Activated CD4-positive, alpha-beta memory T cell treated with anti-CD3 and anti-CD28 coated beads, Interleukin-2, amount 10 ng/mL, durations not matched to agents 7 days and 5 days (primary cell): ENCODE results near the gene BMP8B. TPM values are rescaled to one million over a fixed set of nuclear protein-coding genes. Genes with fewer than 3 reads are reported as not detected.

Experiments
- CTCF ChIA-PET: fragments of 350-600 bp; sonication (Branson Sonifier 250); formaldehyde crosslinking; loops from one replicate; lab custom pipeline; 2021; ENCODE audit warnings: antibody characterized with exemption, inconsistent platforms; lab: Charles Lee
- POLR2A ChIA-PET: fragments of 350-600 bp; sonication (Branson Sonifier 250); formaldehyde crosslinking; loops from one replicate; lab custom pipeline; 2021; ENCODE audit warnings: antibody characterized with exemption; lab: Charles Lee
- DNase-seq: peaks from one replicate; pipeline ENCODE4 v3.0.0-alpha.2; 2020
- H3K27ac Mint-ChIP-seq: one replicate; pipeline ENCODE4 v1.8.0; 2021; ENCODE audit warnings: mild to moderate bottlenecking, mixed read lengths
- H3K27me3 Mint-ChIP-seq: one replicate; pipeline ENCODE4 v1.8.0; 2021; ENCODE audit warnings: mixed read lengths
- H3K36me3 Mint-ChIP-seq: one replicate; pipeline ENCODE4 v1.8.0; 2021; ENCODE audit warnings: low read depth, mixed read lengths
- H3K4me1 Mint-ChIP-seq: one replicate; pipeline ENCODE4 v1.8.0; 2021; ENCODE audit warnings: mixed read lengths
- H3K4me3 Mint-ChIP-seq: one replicate; pipeline ENCODE4 v1.8.0; 2021; ENCODE audit warnings: mild to moderate bottlenecking, mixed read lengths
- H3K9me3 Mint-ChIP-seq: one replicate; pipeline ENCODE4 v1.8.0; 2021; ENCODE audit warnings: mixed read lengths
- total RNA-seq, 2 experiments: library from RNA; stranded (reverse); gene quantifications; one replicate each; pipeline ENCODE4 v1.2.3, GENCODE V29; 2021

BMP8B gene
- total RNA-seq, 2 experiments from 2014 or later = 0.60 to 0.65 TPM

GRCh38 chr1:39717809-39718208 is 70.9 kb downstream of the BMP8B start:
- no peak overlapping the region for H3K27ac Mint-ChIP-seq
- DNase-seq = no peak
- peaks cover 43% of the 10 kb centered on the region for H3K27me3 Mint-ChIP-seq
- H3K4me1 Mint-ChIP-seq = no peaks in the 10 kb centered on the region
- CTCF ChIA-PET = interaction anchor here (1.0 kb wide), 1 partner anchor 111 kb away, joined by 7 read pairs; no protein-coding TSS in a partner anchor
- POLR2A ChIA-PET = no interaction called here
- H3K9me3 Mint-ChIP-seq = no peaks in the 10 kb centered on the region
- H3K36me3 Mint-ChIP-seq = no peaks in the 10 kb centered on the region
- no peak overlapping the region for H3K4me3 Mint-ChIP-seq

GRCh38 chr1:39713557-39713956 is 75.1 kb downstream of the BMP8B start:
- H3K4me1 Mint-ChIP-seq = no peaks in the 10 kb centered on the region
- no peaks in the 10 kb centered on the region for H3K9me3 Mint-ChIP-seq
- H3K27ac Mint-ChIP-seq = no peak overlapping the region
- peaks cover 36% of the 10 kb centered on the region for H3K27me3 Mint-ChIP-seq
- H3K36me3 Mint-ChIP-seq = no peaks in the 10 kb centered on the region
- POLR2A ChIA-PET = no interaction called here
- CTCF ChIA-PET = interaction anchor here (1.4 to 2.0 kb wide), 2 partner anchors 40 to 107 kb away, joined by 5 to 6 read pairs; no protein-coding TSS in a partner anchor
- no peak overlapping the region for H3K4me3 Mint-ChIP-seq
- no peak for DNase-seq

- no peak for DNase-seq
- no peaks in the 10 kb centered on the region for H3K36me3 Mint-ChIP-seq
- no peak overlapping the region for H3K27ac Mint-ChIP-seq
- H3K4me1 Mint-ChIP-seq = no peaks in the 10 kb centered on the region
- ChIA-PET POLR2A (no interaction called here), CTCF (interaction anchor here (0.6 to 2.0 kb wide), 4 partner anchors 38 to 105 kb away, joined by 3 to 6 read pairs (median 4); no protein-coding TSS in a partner anchor)
- peaks cover 28% of the 10 kb centered on the region for H3K27me3 Mint-ChIP-seq
- no peaks in the 10 kb centered on the region for H3K9me3 Mint-ChIP-seq
- H3K4me3 Mint-ChIP-seq = no peak overlapping the region
These were observed 76.7 kb downstream of the BMP8B start for GRCh38 chr1:39711966-39712340.

- Mint-ChIP-seq H3K4me1 (no peaks in the 10 kb centered on the region), H3K9me3 (no peaks in the 10 kb centered on the region), H3K36me3 (no peaks in the 10 kb centered on the region), H3K27me3 (peaks cover 22% of the 10 kb centered on the region), H3K4me3 (no peak overlapping the region), H3K27ac (no peak overlapping the region)
- DNase-seq = no peak
- CTCF ChIA-PET = interaction anchor here (0.6 to 1.8 kb wide), 2 partner anchors 53 to 86 kb away, joined by 3 to 4 read pairs; no protein-coding TSS in a partner anchor
- POLR2A ChIA-PET = no interaction called here
These were observed 77.3 kb downstream of the BMP8B start for GRCh38 chr1:39711104-39711965.

- no peak for DNase-seq
- H3K4me1 Mint-ChIP-seq = no peaks in the 10 kb centered on the region
- no peak overlapping the region for H3K27ac Mint-ChIP-seq
- peaks cover 11% of the 10 kb centered on the region for H3K27me3 Mint-ChIP-seq
- H3K4me3 Mint-ChIP-seq = no peak overlapping the region
- ChIA-PET CTCF (interaction anchor here (1.0 kb wide), 1 partner anchor 50 kb away, joined by 3 read pairs; no protein-coding TSS in a partner anchor), POLR2A (no interaction called here)
- no peaks in the 10 kb centered on the region for H3K36me3 Mint-ChIP-seq
- H3K9me3 Mint-ChIP-seq = no peaks in the 10 kb centered on the region
These were observed 81.2 kb downstream of the BMP8B start for GRCh38 chr1:39707506-39707905.

Other genes with a start within 250 kb of the BMP8B start
- gene PABPC4, start 212.1 kb downstream of the BMP8B start, total RNA-seq = 100 to 1,000 TPM; 159 to 161 TPM
- not detected for gene HEYL, start 149.2 kb downstream of the BMP8B start, total RNA-seq
- gene NT5C1A, start 116.8 kb downstream of the BMP8B start, total RNA-seq = not detected
- 1 to 10 TPM; 2.4 to 2.6 TPM for gene HPCAL4, start 97.4 kb downstream of the BMP8B start, total RNA-seq
- gene PPIE, start 50.0 kb downstream of the BMP8B start, total RNA-seq = 10 to 100 TPM; 52.3 to 57.4 TPM
- gene OXCT2, start 17.5 kb downstream of the BMP8B start, total RNA-seq = 1 to 10 TPM in 1 of 2 experiments, under 1 TPM in 1; 0.88 to 1.0 TPM
- 10 to 100 TPM; 12.9 to 16.1 TPM for gene TRIT1, start 94.6 kb upstream of the BMP8B start, total RNA-seq
- gene MYCL, start 113.1 kb upstream of the BMP8B start, total RNA-seq = under 1 TPM; 0.10 to 0.18 TPM
- gene MFSD2A, start 166.3 kb upstream of the BMP8B start, total RNA-seq = 1 to 10 TPM; 2.4 to 2.5 TPM